AG04449 (cell line): ENCODE measurements around the gene C12orf56.
"Not testable (repeated sequence)": the region's sequence is repeated elsewhere in the genome, so short reads cannot be mapped to it uniquely, and the experiment has no call there.

Experiments
- CTCF ChIA-PET: fragments of 350-600 bp; formaldehyde crosslinking; extraction: SDS; loops from one replicate; lab custom pipeline; 2021; ENCODE audit warnings: antibody characterized with exemption; lab: Yijun Ruan, JAX
- POLR2A ChIA-PET: fragments of 400-600, 350-600 bp; formaldehyde crosslinking; extraction: SDS; loops from one replicate; lab custom pipeline; 2020; ENCODE audit warnings: antibody characterized with exemption, inconsistent platforms; lab: Yijun Ruan, JAX
- DNase-seq: peaks from one replicate; pipeline ENCODE4 v3.0.0-alpha.2; 2010; ENCODE audit warnings: low read depth, low spot score
- H3K4me3 ChIP-seq: 2 replicates; pipeline ENCODE4 v1.5.1; 2011; ENCODE audit warnings: low read depth, mild to moderate bottlenecking, control low read depth, low read length
- CTCF ChIP-seq: IDR thresholded peaks from one replicate; pipeline ENCODE4 v1.5.1; 2011; ENCODE audit warnings: mild to moderate bottlenecking, moderate library complexity, low read length, control low read depth, inconsistent platforms; ENCODE audit not compliant: insufficient read depth; ENCODE audit errors: missing control alignments

The C12orf56 gene

GRCh38 chr12:64323006-64323405 is 67.6 kb downstream of the C12orf56 start:
- ChIA-PET CTCF (no interaction called here), POLR2A (no interaction called here)
- no peak overlapping the region for H3K4me3 ChIP-seq
- no peak for TF ChIP-seq CTCF
- DNase-seq, result no peak

- no peak for TF ChIP-seq CTCF
- ChIA-PET CTCF (no interaction called here), POLR2A (no interaction called here)
- H3K4me3 ChIP-seq, result no peak overlapping the region
- DNase-seq, result no peak
Measured at GRCh38 chr12:64320611-64321010, 69.9 kb downstream of the C12orf56 start.

- POLR2A ChIA-PET, H3K4me3 ChIP-seq, DNase-seq, CTCF ChIA-PET: not testable (repeated sequence)
Measured at GRCh38 chr12:64319540-64320225, 70.9 kb downstream of the C12orf56 start.

GRCh38 chr12:64318605-64319004 is 72.0 kb downstream of the C12orf56 start:
- DNase-seq, result no peak
- ChIA-PET POLR2A (no interaction called here), CTCF (no interaction called here)
- TF ChIP-seq CTCF, result no peak
- H3K4me3 ChIP-seq, result no peak overlapping the region

GRCh38 chr12:64311877-64312276 is 78.7 kb downstream of the C12orf56 start:
- ChIA-PET CTCF (no interaction called here), POLR2A (no interaction called here)
- H3K4me3 ChIP-seq, result no peak overlapping the region
- no peak for DNase-seq
- no peak for TF ChIP-seq CTCF

- CTCF ChIA-PET, result no interaction called here
Measured at GRCh38 chr12:64304571-64304970, 86.0 kb downstream of the C12orf56 start.

More at GRCh38 chr12:64304571-64304970, 86.0 kb downstream of the C12orf56 start:
- no peak for DNase-seq
- POLR2A ChIA-PET, result no interaction called here
- TF ChIP-seq CTCF, result no peak
- no peak overlapping the region for H3K4me3 ChIP-seq
